Transverse colon (tissue), 4 donors: ENCODE measurements around the gene CTNND2. TPM values are rescaled to one million over a fixed set of nuclear protein-coding genes. Genes with fewer than 3 reads are reported as not detected.

Experiments
- DNase-seq: peaks from one replicate; pipeline ENCODE4 v3.0.0-alpha.2; 2019
- H3K27ac ChIP-seq, 4 donors: fragments of 200-600 bp; sonication (generic); 2 replicates each; pipeline ENCODE4 v1.5.1; 2016 to 2018; ENCODE audit warnings: inconsistent platforms in 4 of 4
- H3K27me3 ChIP-seq: fragments of 200-600 bp; sonication (generic); 2 replicates; pipeline ENCODE4 v1.5.1; 2017; ENCODE audit warnings: inconsistent platforms
- H3K36me3 ChIP-seq, 4 donors: fragments of 200-600 bp; sonication (generic); 2 replicates each; pipeline ENCODE4 v1.5.1; 2017 to 2019; ENCODE audit warnings: inconsistent platforms in 4 of 4
- H3K4me1 ChIP-seq, 4 donors: fragments of 200-600 bp; sonication (generic); 2 replicates each; pipeline ENCODE4 v1.5.1; 2017 to 2020; ENCODE audit warnings: inconsistent platforms in 4 of 4
- H3K4me3 ChIP-seq, 4 donors: fragments of 200-600 bp; sonication (generic); 1 replicate in 1 of 4; 2 replicates in 3 of 4; pipeline versions ENCODE4 v1.5.1 to v1.6.1; 2017 to 2019; ENCODE audit warnings: inconsistent platforms in 4 of 4
- H3K9me3 ChIP-seq, 2 donors: fragments of 200-600 bp; sonication (generic); 2 replicates each; pipeline ENCODE4 v1.5.1; 2017 to 2019; ENCODE audit warnings: inconsistent platforms in 2 of 2
- EP300 ChIP-seq: sonication (generic); formaldehyde crosslinking; IDR thresholded peaks from one replicate; pipeline ENCODE4 v1.6.1; 2017; ENCODE audit warnings: antibody characterized with exemption, low read depth
- POLR2A ChIP-seq: fragments of 450-650 bp; IDR thresholded peaks from one replicate; pipeline ENCODE4 v1.6.1; 2016; ENCODE audit warnings: antibody characterized with exemption, mild to moderate bottlenecking, moderate library complexity
- POLR2AphosphoS5 ChIP-seq, 3 donors: sonication (generic); formaldehyde crosslinking; IDR thresholded peaks; one replicate each; pipeline ENCODE4 v1.6.1; 2016; ENCODE audit warnings: antibody characterized with exemption in 3 of 3
- WGBS, 2 donors: methylation state at CpG; one replicate each; pipeline ENCODE4 v1.1.5; 2018; ENCODE audit warnings: low coverage in 1 of 2; 5-methylcytosine and 5-hydroxymethylcytosine counted together
- in situ Hi-C, 4 donors: fragments of 200-750 bp; cut with MboI; loops; one replicate each; pipeline versions ENCODE4 v1.15.0 to v1.15.1; 2017; ENCODE audit warnings: low sequenced_read_pairs in 3 of 4, low pct_ligation_motif_present in 1 of 4, low pct_unique_long_range_greater_than_20kb in 1 of 4
- intact Hi-C: fragments of 100-400 bp; cut with DNase I; formaldehyde crosslinking; loops from one replicate; pipeline ENCODE4 v1.15.1; 2023; ENCODE audit warnings: low total_unique reads
- total RNA-seq, 4 donors: library from RNA; depleted of rRNA; stranded (reverse); fragments of >200 nt; gene quantifications; one replicate each; pipeline ENCODE4 v1.1.0, GENCODE V29; 2016
- TF ChIP-seq, protein P1 (sequence below), 5 experiments: fragments of 200-600 bp in 3 of 5; fragments of 450-650 bp in 2 of 5; sonication (generic) in 3 of 5; IDR thresholded peaks; 1 replicate in 2 of 5; 2 replicates in 3 of 5; pipeline ENCODE4 v1.5.1; 2016 to 2017; ENCODE audit warnings: antibody characterized with exemption in 5 of 5, inconsistent platforms in 3 of 5, mild to moderate bottlenecking in 2 of 5, moderate library complexity in 1 of 5

Gene CTNND2
- total RNA-seq, 4 donors from 2014 or later: 1.9 to 2.1 TPM; not detected in 2

DNA sequence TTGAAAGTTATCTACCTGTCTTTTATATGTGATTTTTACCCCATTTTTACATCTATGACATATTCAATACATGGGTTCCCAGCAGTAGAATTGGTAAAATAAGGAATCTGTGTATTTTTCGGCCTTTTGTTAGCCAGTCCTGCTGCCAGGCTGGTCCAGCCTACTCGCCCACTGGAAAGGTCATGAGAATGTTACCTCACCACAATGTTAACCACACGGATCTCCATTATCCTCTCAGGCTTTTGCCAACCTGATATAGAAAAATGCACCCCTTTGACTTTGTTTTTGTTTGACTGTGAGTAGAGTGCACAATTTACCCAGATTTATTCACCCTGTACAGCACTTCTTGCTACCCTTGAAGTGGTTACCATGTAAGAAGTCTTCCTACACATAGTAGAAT is 167.2 kb downstream of the CTNND2 start:
- H3K9me3 ChIP-seq: no peaks in the 10 kb centered on the region
- intact Hi-C loops (no loop called here), in situ Hi-C loops (no loop called here)
- 83 to 85% methylated on average over 3 of the region's 3 CpGs for WGBS, 2 donors
- no peak for DNase-seq
- H3K27me3 ChIP-seq: no peaks in the 10 kb centered on the region
- no peaks in the 10 kb centered on the region for H3K4me1 ChIP-seq
- H3K36me3 ChIP-seq: no peaks in the 10 kb centered on the region
- no peak overlapping the region for H3K27ac ChIP-seq
- TF ChIP-seq, protein P1, sequence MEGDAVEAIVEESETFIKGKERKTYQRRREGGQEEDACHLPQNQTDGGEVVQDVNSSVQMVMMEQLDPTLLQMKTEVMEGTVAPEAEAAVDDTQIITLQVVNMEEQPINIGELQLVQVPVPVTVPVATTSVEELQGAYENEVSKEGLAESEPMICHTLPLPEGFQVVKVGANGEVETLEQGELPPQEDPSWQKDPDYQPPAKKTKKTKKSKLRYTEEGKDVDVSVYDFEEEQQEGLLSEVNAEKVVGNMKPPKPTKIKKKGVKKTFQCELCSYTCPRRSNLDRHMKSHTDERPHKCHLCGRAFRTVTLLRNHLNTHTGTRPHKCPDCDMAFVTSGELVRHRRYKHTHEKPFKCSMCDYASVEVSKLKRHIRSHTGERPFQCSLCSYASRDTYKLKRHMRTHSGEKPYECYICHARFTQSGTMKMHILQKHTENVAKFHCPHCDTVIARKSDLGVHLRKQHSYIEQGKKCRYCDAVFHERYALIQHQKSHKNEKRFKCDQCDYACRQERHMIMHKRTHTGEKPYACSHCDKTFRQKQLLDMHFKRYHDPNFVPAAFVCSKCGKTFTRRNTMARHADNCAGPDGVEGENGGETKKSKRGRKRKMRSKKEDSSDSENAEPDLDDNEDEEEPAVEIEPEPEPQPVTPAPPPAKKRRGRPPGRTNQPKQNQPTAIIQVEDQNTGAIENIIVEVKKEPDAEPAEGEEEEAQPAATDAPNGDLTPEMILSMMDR (IDR thresholded peaks at IDR 0.05): no peak
- TF ChIP-seq POLR2AphosphoS5 (IDR thresholded peaks at IDR 0.05) (no peak), POLR2A (no peak), EP300 (no peak)
- H3K4me3 ChIP-seq: no peak overlapping the region

DNA sequence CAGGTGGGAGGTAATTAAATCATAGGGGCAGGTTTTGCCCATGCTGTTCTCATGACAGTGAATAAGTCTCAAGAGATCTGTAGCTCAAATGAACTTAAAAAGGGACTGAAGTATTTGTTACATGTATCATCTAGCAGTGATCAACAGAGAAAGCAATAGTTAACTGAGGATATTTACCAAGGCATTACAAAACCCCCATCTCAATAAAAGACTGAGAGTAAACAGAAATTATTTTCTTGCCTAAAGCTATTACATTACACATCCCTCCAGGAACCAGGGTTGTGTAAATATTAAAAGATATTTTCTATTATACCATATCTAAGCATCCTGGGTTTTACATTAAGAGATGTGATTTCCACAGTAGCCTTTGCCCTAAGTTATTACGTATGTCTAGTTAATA is 169.9 kb downstream of the CTNND2 start:
- TF ChIP-seq POLR2A (no peak), POLR2AphosphoS5 (IDR thresholded peaks at IDR 0.05) (no peak), EP300 (no peak)
- TF ChIP-seq, protein P1 (IDR thresholded peaks at IDR 0.05): no peak
- H3K27ac ChIP-seq: no peak overlapping the region

DNA sequence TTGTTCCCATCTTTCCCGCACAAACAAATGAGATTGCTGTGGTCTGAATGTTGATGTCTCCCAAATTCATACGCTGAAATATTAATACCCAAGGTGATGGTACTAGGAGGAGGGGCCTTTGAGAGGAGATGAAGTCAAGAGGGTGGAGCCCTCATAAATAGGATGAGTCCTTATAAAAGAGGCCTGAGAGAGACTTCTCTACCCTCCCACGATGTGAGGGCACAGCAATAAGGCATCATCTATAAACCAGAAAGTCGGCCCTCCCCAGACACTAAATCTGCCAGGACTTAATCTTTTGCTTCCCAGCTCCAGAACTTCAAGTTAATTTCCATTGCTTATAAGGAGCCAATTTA is 170.4 kb downstream of the CTNND2 start:
- Histone ChIP-seq H3K9me3 (no peaks in the 10 kb centered on the region), H3K4me1 (no peaks in the 10 kb centered on the region), H3K36me3 (no peaks in the 10 kb centered on the region), H3K4me3 (no peak overlapping the region), H3K27me3 (no peaks in the 10 kb centered on the region), H3K27ac (no peak overlapping the region)
- 74 to 84% methylated on average over 4 of the region's 4 CpGs for WGBS, 2 donors
- in situ Hi-C loops (no loop called here), intact Hi-C loops (no loop called here)
- no peak for DNase-seq
- TF ChIP-seq EP300 (no peak), POLR2AphosphoS5 (IDR thresholded peaks at IDR 0.05) (no peak), POLR2A (no peak)
- TF ChIP-seq, protein P1 (IDR thresholded peaks at IDR 0.05): no peak

More for the DNA sequence above, 169.9 kb downstream of the CTNND2 start:
- H3K27me3 ChIP-seq: no peaks in the 10 kb centered on the region
- intact Hi-C loops: no loop called here
- no peaks in the 10 kb centered on the region for H3K9me3 ChIP-seq
- DNase-seq: no peak
- 48 to 67% methylated on average over 1 of the region's 1 CpG for WGBS, 2 donors
- H3K4me3 ChIP-seq: no peak overlapping the region
- no peaks in the 10 kb centered on the region for H3K4me1 ChIP-seq
- in situ Hi-C loops: no loop called here
- H3K36me3 ChIP-seq: no peaks in the 10 kb centered on the region

DNA sequence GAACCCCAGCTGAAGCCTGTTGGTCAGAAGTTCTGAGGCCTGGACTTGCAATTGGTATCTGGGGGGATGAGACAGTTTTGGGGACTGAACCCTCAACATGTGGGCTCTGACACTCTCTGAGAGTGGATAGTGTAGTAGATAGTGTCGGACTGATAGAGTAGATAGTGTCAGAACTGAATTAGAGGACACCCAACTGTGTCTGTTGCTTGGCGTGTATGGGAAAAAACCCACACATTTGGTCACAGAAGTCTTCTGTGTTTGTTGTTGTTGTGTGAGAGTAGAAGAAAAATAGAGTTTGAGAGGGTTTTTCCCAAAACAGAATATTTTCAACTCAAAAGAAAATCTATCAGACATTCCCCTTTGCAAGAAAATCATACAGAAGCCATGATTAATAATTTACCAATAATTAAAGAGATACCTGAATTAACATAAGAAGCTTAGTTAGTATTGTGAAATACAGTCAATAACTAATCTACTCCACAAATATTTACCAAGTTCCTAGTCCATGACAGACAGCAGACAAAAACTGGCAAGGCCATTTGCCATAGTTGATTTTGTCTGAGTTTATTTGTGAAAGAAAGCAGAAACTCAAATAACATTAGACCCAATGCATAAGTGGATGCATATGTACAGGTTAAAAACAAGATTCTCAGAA is 170.9 kb downstream of the CTNND2 start:
- DNase-seq: no peak
- intact Hi-C loops: no loop called here
- Histone ChIP-seq H3K4me3 (no peak overlapping the region), H3K27ac (no peak overlapping the region), H3K4me1 (no peaks in the 10 kb centered on the region), H3K27me3 (no peaks in the 10 kb centered on the region), H3K9me3 (no peaks in the 10 kb centered on the region), H3K36me3 (no peaks in the 10 kb centered on the region)
- TF ChIP-seq, protein P1 (IDR thresholded peaks at IDR 0.05): no peak
- TF ChIP-seq POLR2A (no peak), POLR2AphosphoS5 (IDR thresholded peaks at IDR 0.05) (no peak), EP300 (no peak)
- WGBS, 2 donors: 60 to 100% methylated on average over 2 of the region's 2 CpGs
- in situ Hi-C loops: no loop called here
